Activated T-cell treated with anti-CD3 and anti-CD28 coated beads, Interleukin-2, amount 50 U/mL, for 48 hours (primary cell): ENCODE results near the gene RBFOX2.
A peak's percentile ranks its signal among the peaks of the same experiment; 100 is the strongest.
"Not testable (repeated sequence)": the region's sequence is repeated elsewhere in the genome, so short reads cannot be mapped to it uniquely, and the experiment has no call there.

Experiments
- DNase-seq, 2 experiments: peaks; one replicate each; pipeline ENCODE4 v3.0.0-alpha.2; 2020

Gene RBFOX2

DNA sequence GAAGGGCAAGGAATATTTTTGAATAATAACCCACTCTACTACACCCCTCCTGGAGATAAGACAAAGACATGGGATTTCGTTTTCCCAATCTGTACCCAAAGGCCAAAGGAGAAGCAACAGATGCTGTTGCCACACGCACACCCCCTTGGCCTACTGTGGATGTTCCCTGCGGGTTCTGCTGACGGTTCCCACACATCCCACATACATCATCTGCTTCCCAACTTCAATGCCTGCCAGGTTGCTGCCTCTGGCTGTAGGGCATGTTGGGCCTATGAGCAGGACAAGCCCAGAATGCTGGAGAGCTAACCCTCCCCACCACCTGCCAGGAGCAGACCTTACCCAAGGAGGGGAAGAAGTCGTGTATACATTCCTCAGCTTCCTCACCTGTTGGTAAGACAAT is 13.6 kb upstream of the RBFOX2 start:
- DNase-seq, result no peak

DNA sequence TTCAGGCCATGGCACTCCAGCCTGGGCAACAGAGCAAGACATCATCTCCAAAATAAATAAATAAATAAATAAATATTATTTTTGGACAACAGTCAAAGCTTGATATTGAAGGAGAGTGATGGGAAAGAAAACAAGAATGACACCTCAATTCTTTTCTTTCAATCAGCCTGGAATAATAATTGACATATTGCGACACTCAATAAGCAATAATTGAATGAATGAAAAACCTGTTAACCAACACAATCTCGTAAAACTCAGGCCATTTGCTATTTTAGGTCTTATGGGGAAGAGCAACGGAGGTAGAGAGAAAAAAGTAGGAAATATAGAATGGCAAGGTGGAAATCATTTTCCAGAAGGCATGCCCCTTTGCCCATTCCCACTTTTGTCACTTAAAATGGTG is 10.5 kb upstream of the RBFOX2 start:
- DNase-seq, result no peak

- DNase-seq, result no peak
Measured at GRCh38 chr22:36037102-36037758, 8.6 kb upstream of the RBFOX2 start.

- no peak for DNase-seq
Measured at GRCh38 chr22:36036167-36036624, 7.6 kb upstream of the RBFOX2 start.

GRCh38 chr22:36032611-36033010 is 4.0 kb upstream of the RBFOX2 start:
- no peak for DNase-seq

DNA sequence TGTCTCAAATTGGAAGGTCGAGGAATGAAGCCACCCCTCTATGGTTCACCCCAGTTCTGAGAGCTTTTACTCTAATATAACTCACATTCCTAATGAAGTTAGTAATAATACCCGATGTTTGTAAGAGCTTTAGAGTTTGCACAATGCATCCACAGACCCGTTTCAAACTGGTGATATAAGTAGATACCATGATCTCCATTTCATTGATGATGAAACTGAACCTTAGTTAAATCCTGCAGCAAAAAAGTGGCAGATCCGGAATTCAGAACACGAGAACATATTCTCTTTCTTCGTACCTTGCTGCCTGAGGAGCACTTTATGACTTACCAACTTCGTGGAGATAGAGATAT is 757 bp upstream of the RBFOX2 start:
- no peak for DNase-seq

DNA sequence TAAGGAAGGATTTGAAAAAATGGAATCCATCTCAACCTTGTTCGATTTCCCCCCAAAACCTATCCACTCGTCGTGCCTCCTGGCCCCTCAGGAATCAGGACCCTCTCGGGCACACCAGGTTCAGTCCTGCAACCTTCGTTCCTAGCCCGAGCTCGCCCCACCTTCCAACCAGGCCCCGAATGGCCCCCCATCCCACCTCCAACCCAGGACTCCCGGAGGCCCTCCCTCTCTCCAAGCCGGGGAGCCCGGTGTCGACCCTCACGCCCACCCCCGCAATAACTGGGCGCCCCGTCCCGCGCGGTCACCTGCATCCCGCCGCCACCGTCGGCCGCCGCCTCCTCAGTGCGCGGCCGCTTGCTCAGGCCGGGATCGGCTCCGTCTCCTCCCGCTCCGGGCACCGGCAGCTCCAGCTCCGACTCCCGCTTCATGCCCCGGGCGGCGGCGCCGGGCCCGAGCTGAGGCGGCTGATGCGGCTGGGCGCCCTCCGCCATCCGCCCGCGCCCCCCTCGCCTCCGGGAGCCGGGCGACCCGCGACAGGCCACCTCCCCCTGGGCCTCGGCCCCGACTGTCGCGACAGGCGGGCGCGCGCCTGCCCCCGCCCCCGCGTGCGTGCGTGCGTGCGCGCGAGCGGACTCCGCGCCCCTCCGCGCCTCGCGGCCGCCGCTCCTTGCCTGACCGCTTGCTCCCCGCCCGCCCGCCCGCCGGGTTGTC is 534 bp downstream of the RBFOX2 start:
- no peak for DNase-seq

GRCh38 chr22:36027579-36027934 is 1.1 kb downstream of the RBFOX2 start:
- DNase-seq, result peak in 1 of 2 experiments; percentile 24

DNA sequence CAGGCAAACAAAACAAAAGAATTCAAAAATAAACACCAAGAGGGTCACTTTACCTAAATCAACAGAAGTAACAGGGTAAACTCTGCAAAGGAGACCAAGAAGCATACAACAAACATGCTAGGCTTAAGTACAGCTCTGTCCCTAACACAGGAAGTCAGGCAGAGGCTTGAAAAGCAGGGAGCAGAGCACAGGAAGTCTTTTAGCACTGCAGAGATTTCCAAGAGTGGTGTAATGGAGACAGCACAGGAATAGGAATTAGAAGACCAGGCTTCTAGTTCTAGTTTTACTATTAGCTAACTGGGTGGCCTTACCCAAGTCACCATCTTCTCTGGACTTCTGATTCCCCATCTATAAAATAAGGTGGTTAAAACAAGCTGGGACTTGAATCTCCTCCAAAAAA is 1.9 kb downstream of the RBFOX2 start:
- no peak for DNase-seq

GRCh38 chr22:36022697-36023096 is 5.9 kb downstream of the RBFOX2 start:
- no peak for DNase-seq

DNA sequence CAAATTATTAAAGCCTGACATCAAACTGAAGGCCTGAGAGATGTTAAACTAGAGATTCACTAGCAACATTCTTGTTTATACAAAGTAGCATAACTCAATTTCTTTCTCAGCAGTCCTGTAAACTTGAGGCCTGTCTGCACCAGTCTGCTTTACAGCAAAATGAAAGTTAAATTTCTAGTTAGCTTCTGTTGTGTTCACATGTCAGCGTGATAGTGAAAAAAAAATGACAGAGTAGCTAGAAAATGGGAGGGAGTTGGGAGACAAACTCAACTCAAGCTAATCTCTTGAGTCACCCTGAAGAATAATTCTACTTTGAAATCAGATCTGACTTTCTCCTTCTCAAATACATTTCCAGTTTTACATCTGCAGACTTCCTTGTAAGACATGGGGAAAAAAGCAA is 6.5 kb downstream of the RBFOX2 start:
- DNase-seq, result no peak

- no peak for DNase-seq
Measured at GRCh38 chr22:36021606-36022153, 6.9 kb downstream of the RBFOX2 start.

- not testable (repeated sequence) for DNase-seq
Measured at GRCh38 chr22:36020865-36021264, 7.8 kb downstream of the RBFOX2 start.

- no peak for DNase-seq
Measured at GRCh38 chr22:36017651-36018091, 11.0 kb downstream of the RBFOX2 start.

- DNase-seq, result no peak
Measured at GRCh38 chr22:36016684-36017083, 11.9 kb downstream of the RBFOX2 start.

GRCh38 chr22:36015811-36016529 is 12.7 kb downstream of the RBFOX2 start:
- no peak for DNase-seq

GRCh38 chr22:36015155-36015810 is 13.3 kb downstream of the RBFOX2 start:
- no peak for DNase-seq

GRCh38 chr22:36014546-36015074 is 14.0 kb downstream of the RBFOX2 start:
- no peak for DNase-seq

DNA sequence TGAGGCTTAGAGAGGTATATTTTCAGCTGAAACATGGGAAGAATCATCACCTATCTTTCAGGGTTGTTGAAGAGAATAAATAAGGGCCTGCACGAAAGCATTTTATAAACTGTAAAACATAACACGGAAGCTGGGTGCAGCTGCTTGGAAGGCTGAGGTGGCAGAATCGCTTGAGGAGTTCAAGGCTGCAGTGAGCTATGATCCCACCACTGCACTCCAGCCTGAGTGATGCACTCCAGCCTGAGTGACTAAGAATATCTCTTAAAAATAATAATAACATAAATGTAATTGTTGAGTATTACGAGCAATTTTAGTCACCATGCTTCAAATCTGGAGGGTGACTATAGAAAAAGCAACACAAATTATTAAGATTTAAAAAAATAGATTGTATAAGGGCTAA is 16.3 kb downstream of the RBFOX2 start:
- no peak for DNase-seq

- DNase-seq, result no peak
Measured at GRCh38 chr22:36010882-36011281, 17.7 kb downstream of the RBFOX2 start.

DNA sequence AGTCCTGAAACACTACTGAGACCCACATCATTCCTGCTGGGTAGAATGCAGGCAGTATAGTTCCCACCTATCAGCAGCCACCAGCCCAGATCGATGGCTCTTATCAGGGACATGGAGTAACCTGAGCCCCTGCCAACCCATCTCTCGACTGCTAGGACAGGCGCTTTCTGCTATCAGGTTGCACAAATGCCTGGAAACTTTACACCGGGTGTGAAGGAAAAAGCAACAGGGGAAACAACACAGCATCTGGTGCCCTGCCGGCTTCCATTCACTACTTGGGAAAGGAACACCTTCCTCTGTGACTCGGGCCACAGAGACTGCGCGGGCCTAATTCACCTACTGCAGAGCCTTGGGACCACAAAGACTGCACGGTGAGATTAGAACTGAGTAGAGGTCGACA is 18.5 kb downstream of the RBFOX2 start:
- no peak for DNase-seq

DNA sequence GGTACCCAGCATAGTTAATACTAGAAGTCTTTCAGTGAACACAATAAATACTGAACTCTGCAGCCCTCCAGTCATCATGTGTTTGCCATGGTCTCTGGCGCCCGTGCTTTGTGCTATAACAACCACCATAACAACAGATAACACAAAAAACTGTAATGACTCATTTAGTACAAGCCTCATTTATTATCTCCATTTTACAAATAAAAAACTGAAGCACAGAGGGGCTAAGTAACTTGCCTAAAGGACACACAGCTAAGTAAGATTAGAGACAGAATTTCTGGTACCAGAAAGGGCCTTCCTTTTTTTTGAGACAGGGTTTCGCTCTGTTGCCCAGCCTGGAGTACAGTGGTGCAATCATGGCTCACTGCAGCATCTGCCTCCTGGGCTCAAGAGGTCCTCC is 19.5 kb downstream of the RBFOX2 start:
- DNase-seq, result no peak

- no peak for DNase-seq
Measured at GRCh38 chr22:36008565-36008964, 20.1 kb downstream of the RBFOX2 start.
